HG03571 (cell line): ENCODE measurements around the gene VTA1.
A peak's percentile ranks its signal among the peaks of the same experiment; 100 is the strongest.
"Not testable (repeated sequence)": the region's sequence is repeated elsewhere in the genome, so short reads cannot be mapped to it uniquely, and the experiment has no call there.

Source experiments
- ATAC-seq: cut with Tn5 transposase; IDR thresholded peaks from one replicate; pipeline ENCODE4 v1.9.1; 2021; ENCODE audit not compliant: unreplicated experiment

The VTA1 gene

DNA sequence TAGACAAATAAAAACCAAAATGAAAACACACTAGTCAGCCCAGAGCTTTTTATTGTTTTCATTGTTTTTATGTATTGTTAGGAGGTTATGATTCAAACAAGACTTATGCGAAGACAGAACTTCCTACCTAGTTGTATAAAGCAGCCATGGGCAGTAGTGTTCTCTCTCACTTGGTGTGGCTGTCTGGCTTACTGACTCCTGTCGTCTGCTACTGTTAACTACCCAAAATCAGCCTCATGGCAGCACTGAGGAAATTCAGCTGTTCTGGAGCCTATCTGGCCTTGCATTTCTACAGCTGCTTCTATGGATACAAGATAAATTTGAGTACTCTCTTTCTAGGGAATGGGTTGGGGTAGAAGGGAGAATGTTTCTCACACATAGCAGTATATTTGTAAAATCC, 20.4 kb downstream of the VTA1 start:
- ATAC-seq = no peak

DNA sequence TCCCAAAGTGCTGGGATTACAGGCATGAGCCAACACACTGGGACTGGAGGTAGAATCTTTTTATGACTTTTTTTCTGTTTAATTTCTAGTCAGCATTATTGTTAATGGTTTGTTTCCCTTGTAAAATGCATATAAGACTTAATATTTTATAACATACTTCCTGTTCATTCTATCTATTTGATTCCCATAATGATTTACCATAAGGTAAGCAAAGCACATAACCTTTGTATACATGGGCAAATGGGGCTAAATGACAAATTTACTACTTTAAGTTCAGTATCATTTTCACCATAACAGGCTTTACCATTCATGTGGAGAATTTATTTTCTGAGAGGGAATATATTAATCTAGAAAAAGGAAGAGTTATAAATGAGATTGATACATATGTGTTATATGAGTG, 24.3 kb downstream of the VTA1 start:
- ATAC-seq = no peak

DNA sequence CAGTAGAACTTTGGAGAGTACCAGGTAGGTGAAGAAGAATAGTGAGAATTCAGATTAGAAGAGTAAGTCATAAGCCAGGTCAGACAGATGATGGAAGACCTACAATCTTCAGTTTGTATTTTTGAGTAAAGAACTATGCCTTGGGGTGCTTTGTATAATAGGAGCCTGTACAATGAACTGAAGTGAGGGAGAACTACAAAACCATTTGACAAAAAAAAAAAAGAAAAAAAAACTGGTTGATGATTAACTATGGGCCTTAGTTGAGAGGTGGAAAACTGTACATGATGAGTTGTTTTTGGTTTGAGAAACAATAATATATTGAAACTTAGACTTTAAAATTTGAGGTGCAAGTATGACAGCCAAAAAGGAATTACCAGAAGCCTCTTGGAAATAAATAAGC, 25.7 kb downstream of the VTA1 start:
- no peak for ATAC-seq

DNA sequence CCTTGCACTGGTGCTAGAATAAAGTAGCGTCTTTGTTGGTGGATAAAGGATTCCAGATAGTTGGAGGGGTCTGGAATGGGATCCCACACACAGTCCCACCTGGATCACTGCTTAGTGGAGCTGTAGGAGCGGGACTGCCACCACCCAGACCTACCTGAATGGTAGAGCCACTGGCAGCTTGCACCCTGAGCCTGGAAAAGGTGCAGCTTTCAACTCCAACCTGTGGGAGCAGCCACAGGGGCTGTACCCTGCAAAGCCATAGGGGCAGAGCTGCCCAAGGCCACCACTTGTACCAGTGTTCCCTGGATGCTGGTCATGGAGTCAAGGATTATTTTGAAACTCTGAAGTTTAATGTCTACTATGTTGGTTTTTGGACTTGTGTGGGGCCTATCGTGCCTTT, 26.9 kb downstream of the VTA1 start:
- no peak for ATAC-seq

DNA sequence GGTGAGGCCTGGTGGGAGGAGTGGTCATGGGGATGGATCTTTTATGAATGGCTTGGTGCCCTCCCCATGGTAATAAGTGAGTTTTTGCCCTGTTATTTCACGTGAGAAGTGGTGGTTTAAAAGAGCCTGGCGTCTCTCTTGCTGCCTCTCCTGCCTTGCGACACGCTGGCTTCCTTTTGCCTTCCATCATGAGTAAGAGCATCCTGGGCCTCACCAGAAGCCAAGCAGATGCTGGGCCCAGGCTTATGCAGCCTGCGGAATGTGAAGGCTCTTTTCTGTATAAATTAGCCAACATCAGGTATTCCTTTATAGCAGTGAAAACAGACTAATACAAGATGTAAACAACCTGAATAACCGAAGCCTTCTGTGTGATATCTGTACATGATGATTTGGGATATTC, 27.6 kb downstream of the VTA1 start:
- ATAC-seq = no peak

DNA sequence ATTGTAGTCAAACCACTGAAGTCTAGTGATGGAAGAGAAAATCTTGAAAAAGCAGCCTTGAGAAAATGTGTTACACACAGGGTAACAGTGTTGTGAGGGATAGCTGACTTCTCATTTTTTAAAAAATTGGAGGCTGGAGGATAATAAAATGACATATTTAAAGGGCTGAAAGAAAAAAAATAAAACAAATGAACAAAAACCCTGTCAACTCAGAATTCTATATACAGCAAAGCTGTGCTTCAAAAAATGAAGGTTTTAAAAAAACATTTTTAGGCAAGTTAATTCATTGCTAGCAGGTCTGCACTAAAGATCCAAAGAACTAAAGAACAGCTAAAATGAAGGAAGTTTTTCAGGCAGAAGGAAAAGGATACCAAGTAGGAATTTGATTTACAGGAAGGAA, 31.1 kb downstream of the VTA1 start:
- ATAC-seq = no peak

DNA sequence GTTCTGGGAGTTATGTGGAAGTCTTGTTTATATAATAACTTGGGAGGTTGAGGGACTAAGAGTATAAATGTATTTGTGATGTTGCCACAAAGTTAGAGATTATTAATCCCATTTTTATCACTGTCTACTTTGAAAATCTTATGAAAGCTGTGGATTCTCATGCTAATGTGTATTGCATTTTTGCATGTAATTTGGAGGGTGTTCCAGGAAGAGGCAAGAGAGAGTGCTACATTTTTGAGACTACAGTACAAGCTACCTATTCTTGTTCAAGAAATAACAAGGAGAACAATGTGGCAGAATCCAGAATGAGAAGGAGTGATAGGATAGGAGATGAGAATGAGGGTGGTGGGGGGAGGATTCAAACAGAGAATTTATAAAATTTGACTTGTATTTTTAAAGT, 34.9 kb downstream of the VTA1 start:
- ATAC-seq = no peak

DNA sequence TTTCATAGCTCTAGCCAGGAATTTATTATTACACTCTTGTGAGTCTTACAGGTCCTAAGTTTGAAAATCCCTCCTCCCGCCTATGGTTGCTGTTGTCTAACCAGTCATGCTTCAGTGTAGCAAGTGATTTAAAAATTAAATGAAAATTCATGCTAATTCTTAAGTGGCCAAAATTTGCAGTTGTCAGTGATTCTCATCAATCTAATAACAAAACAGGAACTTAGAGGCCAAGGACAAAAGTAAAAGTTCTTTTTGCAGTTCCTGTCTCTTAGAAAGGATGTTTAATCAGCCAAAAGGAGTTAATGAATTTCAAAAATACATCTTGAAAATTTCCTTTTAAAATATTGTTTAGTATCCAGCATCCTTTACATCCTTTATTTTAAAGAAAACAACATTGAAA, 36.3 kb downstream of the VTA1 start:
- ATAC-seq = no peak

DNA sequence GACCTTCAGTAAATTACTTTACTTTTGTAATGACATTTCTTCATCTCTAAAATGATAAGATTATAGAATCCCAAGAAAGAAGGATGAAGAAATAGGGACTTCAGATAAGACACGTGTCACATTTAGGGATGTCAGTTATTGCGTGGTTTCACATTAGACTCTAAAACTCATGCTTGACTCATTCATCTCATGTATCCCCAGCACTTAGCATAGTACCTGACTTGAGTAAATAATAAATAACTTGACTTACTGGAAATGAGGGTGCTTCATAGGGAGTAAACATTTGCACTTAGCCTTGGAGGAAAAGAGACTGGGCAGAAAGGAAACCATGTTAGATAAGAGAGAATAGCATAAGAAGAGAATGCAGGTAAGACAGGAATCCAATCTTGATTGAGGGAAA, 37.2 kb downstream of the VTA1 start:
- ATAC-seq = no peak

DNA sequence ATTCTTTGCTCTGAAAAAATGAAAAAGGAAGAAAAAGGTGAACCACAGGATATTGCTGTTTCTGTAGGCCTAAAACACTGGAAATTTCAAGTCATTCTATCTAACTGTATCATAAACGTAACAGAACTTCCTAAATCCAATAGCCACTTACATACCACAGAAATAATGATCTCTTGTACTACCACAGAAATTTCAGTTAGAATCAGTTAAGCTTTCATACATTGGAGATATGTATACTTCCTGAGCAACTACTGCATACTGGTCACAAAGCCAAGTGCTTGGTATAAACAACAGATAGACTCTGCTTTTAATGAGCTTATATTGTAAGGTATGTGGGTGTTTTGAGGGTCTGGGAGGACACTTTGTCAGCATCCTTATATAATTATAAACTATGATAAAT, 38.6 kb downstream of the VTA1 start:
- no peak for ATAC-seq

DNA sequence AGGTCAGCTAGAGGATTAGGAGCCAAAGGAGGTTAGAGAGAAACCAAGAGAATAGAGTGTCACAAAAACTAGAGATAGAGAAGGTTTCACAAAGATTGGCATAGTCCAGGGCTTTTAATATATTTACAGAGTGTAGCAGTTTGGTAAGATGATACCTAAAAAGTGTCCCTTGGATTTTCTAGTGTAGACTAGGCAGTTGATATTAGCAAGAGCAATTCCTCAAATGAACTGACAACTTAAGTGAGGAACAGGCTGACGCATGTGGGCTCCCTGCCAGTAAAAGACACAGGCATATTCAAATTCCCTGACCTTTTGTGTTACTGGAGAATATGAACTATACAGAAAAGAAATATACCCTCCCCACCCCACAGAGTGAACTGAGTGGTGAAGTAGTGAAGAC, 40.1 kb downstream of the VTA1 start:
- no peak for ATAC-seq

DNA sequence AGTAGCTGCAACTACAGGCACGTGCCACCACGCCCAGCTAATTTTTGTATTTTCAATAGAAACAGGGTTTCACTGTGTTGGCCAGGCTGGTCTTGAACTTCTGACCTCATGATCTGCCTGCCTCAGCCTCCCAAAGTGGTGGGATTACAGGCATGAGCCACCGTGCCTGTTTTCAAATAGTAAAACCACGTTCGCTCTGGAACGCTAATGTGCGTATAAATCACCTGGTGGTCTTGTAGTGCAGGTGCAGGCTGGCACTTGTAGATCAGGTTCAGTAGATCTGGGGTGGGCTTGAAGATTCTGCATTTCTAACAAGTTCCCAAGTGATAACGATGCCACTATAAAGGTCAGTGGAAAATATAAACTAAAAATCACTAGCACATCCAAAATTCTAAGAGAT, 41.3 kb downstream of the VTA1 start:
- not testable (repeated sequence) for ATAC-seq

DNA sequence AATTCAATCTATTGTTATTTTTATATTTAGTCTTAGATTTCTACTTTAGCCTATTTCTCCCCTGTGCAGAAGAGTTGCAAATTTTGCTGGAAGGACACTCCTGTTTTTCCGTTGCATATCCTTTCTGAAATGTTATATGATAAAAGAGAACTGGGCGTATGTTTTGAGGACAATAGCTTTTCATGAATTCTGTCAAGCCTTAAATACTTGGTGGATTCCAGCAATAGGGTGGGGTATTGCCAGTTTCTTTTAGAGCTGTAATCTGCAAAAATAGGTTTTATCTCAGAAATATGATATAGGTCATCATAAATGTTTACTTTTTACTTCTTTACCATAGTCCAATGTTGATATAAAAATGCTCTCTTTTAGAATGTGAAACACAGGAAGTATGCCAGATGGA, 42.0 kb downstream of the VTA1 start:
- no peak for ATAC-seq

DNA sequence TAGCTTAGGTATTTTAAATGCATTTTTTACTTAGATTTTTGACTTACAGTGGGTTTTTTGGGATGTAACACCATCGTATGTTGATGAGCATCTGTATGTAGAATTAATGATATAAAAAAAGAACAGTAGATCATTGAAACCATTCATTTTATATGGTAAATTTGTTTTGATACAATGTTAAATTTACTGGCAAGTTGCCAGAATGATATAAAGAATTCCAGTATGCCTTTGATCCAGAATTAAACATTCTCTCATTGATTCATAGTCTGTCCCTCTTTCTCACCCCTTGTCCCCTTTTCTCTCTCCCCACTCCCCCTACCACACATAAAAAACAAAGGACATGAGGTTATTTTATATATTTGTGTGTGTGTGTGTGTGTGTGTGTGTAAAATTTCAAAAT, 45.3 kb downstream of the VTA1 start:
- no peak for ATAC-seq

DNA sequence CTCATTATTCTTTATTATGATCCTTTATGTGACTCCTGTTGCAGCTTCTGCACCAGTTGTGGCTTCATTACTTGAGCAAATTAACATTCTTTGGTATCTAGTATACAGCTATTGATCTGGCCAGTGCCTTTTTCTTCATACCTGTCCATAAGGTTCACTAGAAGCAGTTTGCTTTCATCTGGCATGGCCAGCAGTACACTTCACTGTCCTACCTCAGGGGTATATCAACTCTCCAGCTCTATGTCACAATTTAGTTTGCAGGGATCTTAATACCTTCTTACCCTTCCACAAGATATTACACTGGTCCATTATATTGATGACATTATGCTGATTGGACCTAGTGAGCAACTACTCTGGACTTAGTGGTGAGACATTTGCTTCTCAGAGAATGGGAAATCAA, 46.6 kb downstream of the VTA1 start:
- ATAC-seq = no peak

DNA sequence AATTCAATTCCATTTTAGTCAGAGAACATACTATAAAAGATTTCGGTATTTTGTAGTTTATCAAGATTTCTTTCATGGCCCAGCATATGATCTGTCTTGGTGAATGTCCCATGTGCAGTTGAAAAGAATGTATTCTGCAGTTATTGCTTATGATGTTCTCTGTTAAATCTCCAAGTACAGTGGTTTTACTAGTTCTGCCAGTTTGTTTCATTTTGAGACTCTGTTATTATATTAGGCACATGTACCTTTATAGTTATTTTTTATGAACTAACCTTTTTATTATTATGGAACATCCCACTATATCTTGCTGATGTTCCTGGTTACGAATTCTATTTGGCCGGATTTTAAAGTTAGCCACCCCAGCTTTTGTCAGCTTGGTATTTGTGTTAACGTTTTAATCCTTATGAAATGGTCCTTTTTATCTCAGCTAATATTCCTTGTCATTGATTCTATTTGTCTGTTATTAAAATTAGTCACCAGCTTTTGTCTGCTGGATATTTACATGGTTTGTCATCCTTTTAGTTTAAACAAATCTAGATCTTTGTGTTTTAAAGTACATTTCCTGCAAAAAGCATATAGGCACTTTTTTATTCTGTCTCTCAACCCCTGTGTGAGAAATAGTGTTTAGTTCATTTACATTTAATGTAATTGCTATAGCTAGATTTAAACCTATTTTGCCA, 48.9 kb downstream of the VTA1 start:
- ATAC-seq = no peak

DNA sequence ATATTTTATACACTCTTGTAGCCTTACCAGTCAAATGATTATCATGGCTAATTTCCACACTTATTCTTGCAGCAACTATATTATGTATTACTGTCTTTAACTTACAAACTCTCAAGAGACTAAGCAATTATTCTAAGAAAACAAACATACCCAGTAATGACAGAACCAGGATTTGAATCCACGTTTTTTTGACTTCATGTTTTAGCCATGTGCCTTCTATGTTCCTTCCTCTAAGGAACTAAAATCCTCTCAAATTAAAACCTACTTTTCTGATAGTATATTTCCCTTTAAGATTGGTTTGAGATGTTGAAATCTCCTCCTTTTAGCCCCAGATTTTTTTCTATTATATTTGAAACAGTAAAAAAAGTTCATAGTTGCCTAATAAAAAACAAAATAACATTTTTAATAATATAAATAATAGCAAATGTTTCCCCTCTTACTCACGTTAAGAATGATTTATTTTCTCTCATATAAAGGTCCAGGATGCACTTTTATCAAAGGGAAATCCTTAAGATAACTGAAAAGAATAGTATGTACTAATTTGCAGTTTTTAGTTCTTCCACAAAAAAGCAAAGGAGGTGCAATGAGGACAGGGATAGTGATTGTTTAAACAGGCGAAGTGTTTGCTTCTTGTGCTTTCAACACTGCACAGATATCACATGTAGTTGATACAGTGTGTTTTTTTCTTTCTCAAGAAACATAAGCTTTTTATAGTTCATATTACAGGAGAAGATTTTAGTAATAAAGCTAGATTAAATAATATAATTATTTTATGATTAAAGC, 54.0 kb downstream of the VTA1 start:
- no peak for ATAC-seq

DNA sequence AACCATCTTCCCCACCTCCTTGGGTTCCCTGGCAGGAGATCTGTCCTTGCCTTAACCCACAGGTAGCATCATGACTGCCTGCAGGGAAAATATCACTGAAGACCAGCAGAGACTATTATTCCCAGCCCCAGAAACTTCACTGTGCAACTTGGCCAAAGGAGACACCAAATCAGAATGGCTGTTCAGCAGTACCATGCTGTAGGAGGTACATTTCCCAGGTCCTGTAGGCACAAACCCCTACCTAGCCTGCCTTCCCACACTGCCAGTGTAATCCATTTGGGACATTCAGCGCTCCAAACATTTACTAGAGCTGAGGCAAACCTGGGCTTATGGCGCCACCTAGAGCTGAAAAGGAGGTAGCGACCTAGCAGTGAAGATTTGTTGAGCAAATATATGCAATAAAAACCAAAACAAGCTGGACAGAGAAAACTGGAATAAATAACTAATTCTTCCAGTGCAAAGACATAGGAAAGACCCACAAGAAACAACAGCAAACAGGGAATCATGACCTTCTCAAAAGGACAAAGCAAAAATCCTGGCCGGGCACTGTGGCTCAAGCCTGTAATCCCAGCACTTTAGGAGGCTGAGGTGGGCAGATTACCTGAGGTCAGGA, 60.3 kb downstream of the VTA1 start:
- ATAC-seq = peak; percentile 56

DNA sequence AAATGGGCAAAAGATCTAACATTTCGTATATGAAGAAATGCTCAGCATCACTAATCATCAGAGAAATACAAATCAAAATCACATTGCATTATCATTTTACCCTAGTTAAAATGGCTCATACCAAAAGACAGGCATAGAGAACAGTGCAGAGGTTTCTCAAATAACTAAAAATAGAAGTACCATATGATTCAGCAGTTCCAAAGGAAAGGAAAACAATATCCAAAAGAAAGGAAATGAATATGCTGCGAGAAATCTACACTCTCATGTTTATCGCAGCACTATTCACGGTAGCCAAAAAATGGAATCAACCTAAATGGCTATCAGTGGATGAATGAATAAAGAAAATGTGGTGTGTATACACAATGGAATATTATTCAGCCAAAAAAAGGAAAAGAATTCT, 63.5 kb downstream of the VTA1 start:
- no peak for ATAC-seq

DNA sequence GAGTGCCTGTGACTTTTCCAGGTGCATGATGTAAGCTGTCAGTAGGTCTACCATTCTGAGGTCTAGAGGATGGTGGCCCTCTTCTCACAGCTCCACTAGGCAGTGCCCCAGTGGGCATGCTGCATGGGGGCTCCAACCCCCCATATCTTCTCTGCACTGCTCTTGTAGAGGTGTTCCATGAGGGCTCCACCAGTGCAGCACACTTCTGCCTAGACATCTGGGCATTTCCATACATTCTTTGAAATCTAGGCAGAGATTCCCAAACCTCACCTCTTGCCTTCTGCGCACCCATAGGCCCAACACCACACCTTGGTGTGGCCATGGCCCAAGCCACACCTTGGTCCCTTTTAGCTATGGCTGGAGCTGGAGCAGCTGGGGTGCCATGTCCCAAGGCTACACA, 66.3 kb downstream of the VTA1 start:
- no peak for ATAC-seq

DNA sequence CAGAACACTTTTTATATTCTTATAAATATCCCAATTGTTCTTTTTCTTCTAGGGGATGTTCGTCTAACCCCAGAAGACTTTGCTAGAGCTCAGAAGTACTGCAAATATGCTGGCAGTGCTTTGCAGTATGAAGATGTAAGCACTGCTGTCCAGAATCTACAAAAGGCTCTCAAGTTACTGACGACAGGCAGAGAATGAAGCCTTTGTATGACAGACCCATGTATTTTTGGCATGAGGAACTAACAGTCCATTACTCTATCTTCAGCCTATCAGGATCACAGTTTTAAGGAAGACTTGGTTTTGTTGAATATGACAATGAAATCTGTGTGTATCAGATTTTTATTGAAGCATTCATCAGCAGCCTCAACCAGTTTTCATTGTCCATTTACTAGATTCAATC, 71.4 kb downstream of the VTA1 start:
- ATAC-seq = no peak

DNA sequence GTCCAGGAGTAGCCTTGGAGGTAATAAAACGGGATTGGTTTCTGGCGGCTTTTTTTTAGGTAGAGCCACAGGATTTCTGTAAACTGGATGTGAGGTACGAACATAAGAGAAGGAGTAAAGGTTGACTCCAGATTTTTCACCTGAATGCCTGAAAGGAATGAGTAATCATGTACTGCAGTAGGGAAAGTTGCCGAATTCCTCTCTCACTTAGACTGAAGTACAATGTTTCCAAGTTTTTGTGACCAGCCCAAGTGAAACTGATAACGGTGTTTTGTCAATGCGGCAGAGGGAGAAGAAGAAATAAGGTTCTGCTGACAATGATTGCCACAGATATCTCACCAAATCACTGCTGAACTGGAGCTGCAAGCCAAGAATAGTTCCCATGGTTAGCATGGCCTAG, 75.0 kb downstream of the VTA1 start:
- no peak for ATAC-seq
